Ovary (tissue), 9 donors: Measurements from ENCODE around the gene VIPR1. TPM values are rescaled to one million over a fixed set of nuclear protein-coding genes. Genes with fewer than 3 reads are reported as not detected.

Source experiments
- DNase-seq, 5 donors: peaks; one replicate each; pipeline ENCODE4 v3.0.0-alpha.2; 2019 to 2020
- H3K27ac ChIP-seq, 2 donors: fragments of 200-600 bp; one replicate each; pipeline versions ENCODE4 v1.5.1 to v1.8.0; 2019 to 2022
- H3K27me3 ChIP-seq: fragments of 200-600 bp; one replicate; pipeline ENCODE4 v1.8.0; 2022
- H3K36me3 ChIP-seq: fragments of 200-600 bp; sonication (generic); one replicate; pipeline ENCODE4 v1.5.1; 2019
- H3K4me1 ChIP-seq: one replicate; pipeline ENCODE4 v1.8.1; 2013; ENCODE audit warnings: mild to moderate bottlenecking, moderate library complexity; ENCODE audit not compliant: insufficient read depth
- H3K4me3 ChIP-seq: fragments of 200-600 bp; sonication (generic); one replicate; pipeline ENCODE4 v1.5.1; 2017
- H3K9me3 ChIP-seq, 2 donors: fragments of 200-600 bp in 1 of 2; sonication (generic) in 1 of 2; one replicate each; pipeline versions ENCODE4 v1.5.1 to v1.8.1; 2013 to 2019; ENCODE audit warnings: mild to moderate bottlenecking in 1 of 2, moderate library complexity in 1 of 2
- EP300 ChIP-seq: sonication (generic); formaldehyde crosslinking; IDR thresholded peaks from one replicate; pipeline ENCODE4 v1.6.1; 2017; ENCODE audit warnings: antibody characterized with exemption
- POLR2A ChIP-seq: fragments of 450-650 bp; IDR thresholded peaks from one replicate; pipeline ENCODE4 v1.6.1; 2017; ENCODE audit warnings: antibody characterized with exemption, mild to moderate bottlenecking, moderate library complexity
- WGBS, 3 donors: extraction: QIAGEN DNeasy Blood & Tissue Kit in 1 of 3; methylation state at CpG; one replicate each; pipeline versions ENCODE4 v1.1.5 to v1.1.7; 2013 to 2017; 5-methylcytosine and 5-hydroxymethylcytosine counted together
- intact Hi-C, 4 donors: fragments of 100-400 bp; cut with DNase I; formaldehyde crosslinking; loops; one replicate each; pipeline versions ENCODE4 v1.11.0 to v1.15.1; 2022 to 2023
- polyA plus RNA-seq, 2 donors: library from polyadenylated mRNA; stranded (reverse); fragments of 200-250 nt in 1 of 2; fragments of 350-450 nt in 1 of 2; fragmentation: Illumina TruSeq in 1 of 2; extraction: RNeasy Lipid Tissue Mini Kit (QIAGEN cat#74804) in 1 of 2; gene quantifications; one replicate each; pipeline ENCODE4 v1.2.3, GENCODE V29; 2013 to 2014
- total RNA-seq, 7 donors: library from RNA; depleted of rRNA in 2 of 7; stranded (reverse); fragments of >200 nt in 2 of 7; fragmentation: NEBNext Ultra II Directional in 3 of 7; extraction: Animal tissue kit (Norgen Biotek cat#: 25700) in 3 of 7; gene quantifications; one replicate each; pipeline versions ENCODE4 v1.1.0 to v1.2.4, GENCODE V29; 2016 to 2023
- TF ChIP-seq, protein P1 (sequence below), 3 donors: fragments of 450-650 bp in 2 of 3; fragments of 200-600 bp in 1 of 3; IDR thresholded peaks; one replicate each; pipeline versions ENCODE4 v1.5.1 to v1.8.0; 2016 to 2022; ENCODE audit warnings: antibody characterized with exemption in 3 of 3, mild to moderate bottlenecking in 1 of 3
- donor health status: DM: no; HTN: no; CAD: no; lungs with moderate emphysema.
- donor health status: DM: no; HTN: no; CAD: no.
- donor health status: Bipolar disorder and iron deficiency.
- donor health status: DM: yes; HTN: yes; CAD: no.
- donor health status: DM: no; HTN: no; CAD: no.
- donor health status: DM: yes; HTN: yes; CAD: no.

The VIPR1 gene
- total and polyA plus RNA-seq, 9 donors, result 0.12 to 2.2 (median 0.47) TPM

GRCh38 chr3:42488687-42489086, 13.8 kb upstream of the VIPR1 start:
- intact Hi-C loops, result no loop called here
- H3K36me3 ChIP-seq, result no peaks in the 10 kb centered on the region
- H3K4me1 ChIP-seq, result no peaks in the 10 kb centered on the region
- 87 to 92% (median 88%) methylated on average over 4 of the region's 4 CpGs for WGBS, 3 donors
- H3K9me3 ChIP-seq, result no peaks in the 10 kb centered on the region
- H3K4me3 ChIP-seq, result no peak overlapping the region
- no peaks in the 10 kb centered on the region for H3K27me3 ChIP-seq
- peak in 1 of 5 donors; percentile 1 for DNase-seq
- H3K27ac ChIP-seq, result no peak overlapping the region
- TF ChIP-seq EP300 (no peak), POLR2A (no peak)
- TF ChIP-seq, protein P1, sequence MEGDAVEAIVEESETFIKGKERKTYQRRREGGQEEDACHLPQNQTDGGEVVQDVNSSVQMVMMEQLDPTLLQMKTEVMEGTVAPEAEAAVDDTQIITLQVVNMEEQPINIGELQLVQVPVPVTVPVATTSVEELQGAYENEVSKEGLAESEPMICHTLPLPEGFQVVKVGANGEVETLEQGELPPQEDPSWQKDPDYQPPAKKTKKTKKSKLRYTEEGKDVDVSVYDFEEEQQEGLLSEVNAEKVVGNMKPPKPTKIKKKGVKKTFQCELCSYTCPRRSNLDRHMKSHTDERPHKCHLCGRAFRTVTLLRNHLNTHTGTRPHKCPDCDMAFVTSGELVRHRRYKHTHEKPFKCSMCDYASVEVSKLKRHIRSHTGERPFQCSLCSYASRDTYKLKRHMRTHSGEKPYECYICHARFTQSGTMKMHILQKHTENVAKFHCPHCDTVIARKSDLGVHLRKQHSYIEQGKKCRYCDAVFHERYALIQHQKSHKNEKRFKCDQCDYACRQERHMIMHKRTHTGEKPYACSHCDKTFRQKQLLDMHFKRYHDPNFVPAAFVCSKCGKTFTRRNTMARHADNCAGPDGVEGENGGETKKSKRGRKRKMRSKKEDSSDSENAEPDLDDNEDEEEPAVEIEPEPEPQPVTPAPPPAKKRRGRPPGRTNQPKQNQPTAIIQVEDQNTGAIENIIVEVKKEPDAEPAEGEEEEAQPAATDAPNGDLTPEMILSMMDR (IDR thresholded peaks at IDR 0.05), result no peak

DNA sequence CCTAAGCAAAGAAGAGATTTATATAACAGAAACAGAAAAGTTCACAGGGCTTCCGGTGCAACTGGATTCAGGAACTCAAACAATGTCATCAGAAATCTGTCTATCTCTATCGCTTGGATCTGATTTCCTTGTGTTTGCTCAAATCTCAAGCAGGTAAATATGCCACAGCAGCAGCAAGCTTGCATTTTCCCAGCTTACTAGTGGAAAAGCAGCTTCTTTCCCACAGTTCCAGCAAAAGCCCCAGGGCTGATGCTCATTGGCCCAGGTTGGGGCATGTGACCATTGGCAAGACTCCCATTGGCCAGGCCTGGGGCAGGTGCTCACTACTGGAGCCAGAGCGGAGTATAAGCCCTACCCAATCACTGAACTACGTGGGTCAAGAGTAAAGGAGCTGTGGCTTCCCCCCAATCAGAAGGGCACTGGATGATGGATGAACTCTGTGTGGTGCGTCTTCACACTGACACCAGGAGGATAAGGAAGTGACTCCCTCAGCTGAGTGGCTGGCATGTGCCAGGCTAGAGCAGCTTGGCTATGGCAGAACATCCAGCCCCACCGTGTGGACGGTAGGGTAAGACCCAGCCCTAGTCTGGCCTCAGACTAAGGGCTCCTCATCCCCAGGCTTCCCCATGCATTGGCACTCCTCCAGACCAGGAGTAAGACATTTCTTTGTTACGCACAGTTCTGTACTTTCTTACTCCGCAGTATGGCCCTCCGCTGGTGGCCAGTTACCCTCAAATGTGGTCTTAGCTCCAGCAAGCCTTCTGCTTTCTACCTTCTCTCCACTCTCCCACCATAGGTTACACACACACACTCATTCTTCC, 13.1 kb upstream of the VIPR1 start:
- Histone ChIP-seq H3K36me3 (no peaks in the 10 kb centered on the region), H3K9me3 (no peaks in the 10 kb centered on the region), H3K27ac (no peak overlapping the region), H3K27me3 (no peaks in the 10 kb centered on the region), H3K4me1 (no peaks in the 10 kb centered on the region), H3K4me3 (no peak overlapping the region)
- peak in 1 of 5 donors; percentile 3 for DNase-seq
- 89 to 93% (median 93%) methylated on average over 10 of the region's 10 CpGs for WGBS, 3 donors
- TF ChIP-seq, protein P1 (IDR thresholded peaks at IDR 0.05), result no peak
- TF ChIP-seq EP300 (no peak), POLR2A (no peak)
- intact Hi-C loops, result no loop called here

GRCh38 chr3:42489937-42490227, 12.6 kb upstream of the VIPR1 start:
- 83 to 87% (median 86%) methylated on average over 3 of the region's 3 CpGs for WGBS, 3 donors
- Histone ChIP-seq H3K4me3 (no peak overlapping the region), H3K4me1 (no peaks in the 10 kb centered on the region), H3K27ac (no peak overlapping the region), H3K27me3 (no peaks in the 10 kb centered on the region), H3K36me3 (no peaks in the 10 kb centered on the region), H3K9me3 (no peaks in the 10 kb centered on the region)
- TF ChIP-seq EP300, result no peak
- no peak for TF ChIP-seq POLR2A
- TF ChIP-seq, protein P1 (IDR thresholded peaks at IDR 0.05), result no peak
- peak in 1 of 5 donors; percentile 1 for DNase-seq
- intact Hi-C loops, result no loop called here

- no peaks in the 10 kb centered on the region for H3K36me3 ChIP-seq
- 59 to 73% (median 60%) methylated on average over 5 of the region's 5 CpGs for WGBS, 3 donors
- H3K4me1 ChIP-seq, result no peaks in the 10 kb centered on the region
- H3K9me3 ChIP-seq, result no peaks in the 10 kb centered on the region
- intact Hi-C loops, result no loop called here
- TF ChIP-seq, protein P1 (IDR thresholded peaks at IDR 0.05), result no peak
- TF ChIP-seq EP300, result no peak
- TF ChIP-seq POLR2A, result no peak
- DNase-seq, result peak in 1 of 5 donors; percentile 16
- H3K27me3 ChIP-seq, result no peaks in the 10 kb centered on the region
- H3K27ac ChIP-seq, result no peak overlapping the region
- no peak overlapping the region for H3K4me3 ChIP-seq
Measured at GRCh38 chr3:42490243-42490642, 12.2 kb upstream of the VIPR1 start.
